Measurements from ENCODE around the gene TTC7B.
A peak's percentile ranks its signal among the peaks of the same experiment; 100 is the strongest.

The TTC7B gene

GRCh38 chr14:90519262-90519920 lies 296.8 kb downstream of the TTC7B start:
- no peaks in the 10 kb centered on the region for H3K27me3 ChIP-seq (ENCODE audit: insufficient read depth, insufficient read length)
- H3K4me1 ChIP-seq (ENCODE audit: insufficient read depth, insufficient read length), result peaks cover 12% of the 10 kb centered on the region
- H3K36me3 ChIP-seq (ENCODE audit: insufficient read depth, insufficient read length, low read length), result no peaks in the 10 kb centered on the region
- DNase-seq (ENCODE audit: low read depth, low spot score), result no peak
- no peaks in the 10 kb centered on the region for H3K9me3 ChIP-seq (ENCODE audit: insufficient read depth, low read length)
- H3K9ac ChIP-seq (ENCODE audit: insufficient read length, low read depth), result no peak overlapping the region
- TF ChIP-seq YY1 (IDR thresholded peaks at IDR 0.05; ENCODE audit: insufficient read depth, insufficient read length) (no peak), SUZ12 (IDR thresholded peaks at IDR 0.05; ENCODE audit: extremely low read depth, insufficient read depth, insufficient read length) (no peak), ZNF274 (IDR thresholded peaks at IDR 0.05; ENCODE audit: low read depth, low read length) (no peak)
- no peak overlapping the region for H3K4me3 ChIP-seq (ENCODE audit: insufficient read length, low read depth)

GRCh38 chr14:90518941-90519256 lies 297.3 kb downstream of the TTC7B start:
- Histone ChIP-seq H3K9ac (ENCODE audit: insufficient read length, low read depth) (no peak overlapping the region), H3K27me3 (ENCODE audit: insufficient read depth, insufficient read length) (no peaks in the 10 kb centered on the region), H3K4me3 (ENCODE audit: insufficient read length, low read depth) (no peak overlapping the region), H3K36me3 (ENCODE audit: insufficient read depth, insufficient read length, low read length) (no peaks in the 10 kb centered on the region), H3K4me1 (ENCODE audit: insufficient read depth, insufficient read length) (peaks cover 14% of the 10 kb centered on the region), H3K9me3 (ENCODE audit: insufficient read depth, low read length) (no peaks in the 10 kb centered on the region)
- DNase-seq (ENCODE audit: low read depth, low spot score), result no peak
- TF ChIP-seq ZNF274 (IDR thresholded peaks at IDR 0.05; ENCODE audit: low read depth, low read length) (no peak), SUZ12 (IDR thresholded peaks at IDR 0.05; ENCODE audit: extremely low read depth, insufficient read depth, insufficient read length) (no peak), YY1 (IDR thresholded peaks at IDR 0.05; ENCODE audit: insufficient read depth, insufficient read length) (no peak)

- Histone ChIP-seq H3K27me3 (ENCODE audit: insufficient read depth, insufficient read length) (no peaks in the 10 kb centered on the region), H3K36me3 (ENCODE audit: insufficient read depth, insufficient read length, low read length) (no peaks in the 10 kb centered on the region), H3K9me3 (ENCODE audit: insufficient read depth, low read length) (no peaks in the 10 kb centered on the region), H3K4me3 (ENCODE audit: insufficient read length, low read depth) (no peak overlapping the region), H3K4me1 (ENCODE audit: insufficient read depth, insufficient read length) (peaks cover 19% of the 10 kb centered on the region), H3K9ac (ENCODE audit: insufficient read length, low read depth) (no peak overlapping the region)
- no peak for DNase-seq (ENCODE audit: low read depth, low spot score)
- no peak for TF ChIP-seq YY1 (IDR thresholded peaks at IDR 0.05; ENCODE audit: insufficient read depth, insufficient read length)
- no peak for TF ChIP-seq SUZ12 (IDR thresholded peaks at IDR 0.05; ENCODE audit: extremely low read depth, insufficient read depth, insufficient read length)
Observed at GRCh38 chr14:90518069-90518940, 297.9 kb downstream of the TTC7B start.

- DNase-seq (ENCODE audit: low read depth, low spot score), result no peak
- no peak for TF ChIP-seq ZNF274 (IDR thresholded peaks at IDR 0.05; ENCODE audit: low read depth, low read length)
- no peak for TF ChIP-seq SUZ12 (IDR thresholded peaks at IDR 0.05; ENCODE audit: extremely low read depth, insufficient read depth, insufficient read length)
- no peak for TF ChIP-seq YY1 (IDR thresholded peaks at IDR 0.05; ENCODE audit: insufficient read depth, insufficient read length)
- Histone ChIP-seq H3K27me3 (ENCODE audit: insufficient read depth, insufficient read length) (no peaks in the 10 kb centered on the region), H3K4me1 (ENCODE audit: insufficient read depth, insufficient read length) (peaks cover 26% of the 10 kb centered on the region), H3K9ac (ENCODE audit: insufficient read length, low read depth) (no peak overlapping the region), H3K36me3 (ENCODE audit: insufficient read depth, insufficient read length, low read length) (no peaks in the 10 kb centered on the region), H3K9me3 (ENCODE audit: insufficient read depth, low read length) (no peaks in the 10 kb centered on the region), H3K4me3 (ENCODE audit: insufficient read length, low read depth) (no peak overlapping the region)
Observed at GRCh38 chr14:90517076-90517841, 299.0 kb downstream of the TTC7B start.

GRCh38 chr14:90514566-90514965 lies 301.7 kb downstream of the TTC7B start:
- no peak for DNase-seq (ENCODE audit: low read depth, low spot score)
- Histone ChIP-seq H3K27me3 (ENCODE audit: insufficient read depth, insufficient read length) (no peaks in the 10 kb centered on the region), H3K9me3 (ENCODE audit: insufficient read depth, low read length) (no peaks in the 10 kb centered on the region), H3K4me1 (ENCODE audit: insufficient read depth, insufficient read length) (peaks cover 36% of the 10 kb centered on the region), H3K36me3 (ENCODE audit: insufficient read depth, insufficient read length, low read length) (no peaks in the 10 kb centered on the region), H3K4me3 (ENCODE audit: insufficient read length, low read depth) (no peak overlapping the region), H3K9ac (ENCODE audit: insufficient read length, low read depth) (no peak overlapping the region)
- TF ChIP-seq SUZ12 (IDR thresholded peaks at IDR 0.05; ENCODE audit: extremely low read depth, insufficient read depth, insufficient read length), result no peak
- no peak for TF ChIP-seq YY1 (IDR thresholded peaks at IDR 0.05; ENCODE audit: insufficient read depth, insufficient read length)
- TF ChIP-seq ZNF274 (IDR thresholded peaks at IDR 0.05; ENCODE audit: low read depth, low read length), result no peak

GRCh38 chr14:90514015-90514398 lies 302.2 kb downstream of the TTC7B start:
- H3K36me3 ChIP-seq (ENCODE audit: insufficient read depth, insufficient read length, low read length), result no peaks in the 10 kb centered on the region
- H3K9me3 ChIP-seq (ENCODE audit: insufficient read depth, low read length), result no peaks in the 10 kb centered on the region
- TF ChIP-seq ZNF274 (IDR thresholded peaks at IDR 0.05; ENCODE audit: low read depth, low read length) (no peak), YY1 (IDR thresholded peaks at IDR 0.05; ENCODE audit: insufficient read depth, insufficient read length) (no peak), SUZ12 (IDR thresholded peaks at IDR 0.05; ENCODE audit: extremely low read depth, insufficient read depth, insufficient read length) (no peak)
- H3K4me1 ChIP-seq (ENCODE audit: insufficient read depth, insufficient read length), result peaks cover 36% of the 10 kb centered on the region
- no peak overlapping the region for H3K4me3 ChIP-seq (ENCODE audit: insufficient read length, low read depth)
- H3K27me3 ChIP-seq (ENCODE audit: insufficient read depth, insufficient read length), result no peaks in the 10 kb centered on the region
- H3K9ac ChIP-seq (ENCODE audit: insufficient read length, low read depth), result peak overlapping the region; percentile 10
- DNase-seq (ENCODE audit: low read depth, low spot score), result no peak

Measured in NT2/D1 (cell line).